Measurements from ENCODE around the gene ZMIZ1.

Gene ZMIZ1

DNA sequence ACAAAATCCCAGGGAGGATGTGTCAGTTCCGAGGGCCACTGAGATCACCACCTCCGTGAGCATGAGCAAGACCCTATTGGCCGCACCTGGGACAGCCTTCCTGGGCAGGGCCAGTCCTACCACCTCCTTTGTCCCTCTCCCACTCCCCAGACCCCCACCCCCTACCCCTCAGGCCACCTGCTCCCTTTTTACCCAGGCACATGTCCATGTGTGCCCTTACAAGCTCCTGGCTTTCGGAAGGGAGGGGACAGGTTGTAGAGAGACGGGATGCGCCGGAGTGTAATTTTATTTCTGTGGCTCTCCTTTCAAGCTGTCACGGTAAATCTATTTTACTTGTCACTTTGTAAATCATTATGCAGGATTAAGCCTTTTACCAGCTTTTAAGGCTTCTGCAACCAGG lies 20.9 kb downstream of the ZMIZ1 start:
- Histone ChIP-seq H3K9ac (no peak overlapping the region), H3K4me3 (IDR thresholded peaks at IDR 0.05; ENCODE audit: insufficient read depth, low read depth, low read length) (no peak overlapping the region), H3K4me1 (ENCODE audit: low read depth, poor library complexity, severe bottlenecking) (no peaks in the 10 kb centered on the region), H3K4me2 (no peak overlapping the region), H2AFZ (ENCODE audit: low read depth) (no peak overlapping the region), H3K79me2 (ENCODE audit: insufficient read depth, low read depth) (no peaks in the 10 kb centered on the region), H3K27ac (no peak overlapping the region), H3K36me3 (ENCODE audit: insufficient read depth) (no peaks in the 10 kb centered on the region), H4K20me1 (ENCODE audit: insufficient read depth) (no peaks in the 10 kb centered on the region), H3K27me3 (ENCODE audit: insufficient read depth, low read depth) (no peaks in the 10 kb centered on the region)
- TF ChIP-seq, protein P1, sequence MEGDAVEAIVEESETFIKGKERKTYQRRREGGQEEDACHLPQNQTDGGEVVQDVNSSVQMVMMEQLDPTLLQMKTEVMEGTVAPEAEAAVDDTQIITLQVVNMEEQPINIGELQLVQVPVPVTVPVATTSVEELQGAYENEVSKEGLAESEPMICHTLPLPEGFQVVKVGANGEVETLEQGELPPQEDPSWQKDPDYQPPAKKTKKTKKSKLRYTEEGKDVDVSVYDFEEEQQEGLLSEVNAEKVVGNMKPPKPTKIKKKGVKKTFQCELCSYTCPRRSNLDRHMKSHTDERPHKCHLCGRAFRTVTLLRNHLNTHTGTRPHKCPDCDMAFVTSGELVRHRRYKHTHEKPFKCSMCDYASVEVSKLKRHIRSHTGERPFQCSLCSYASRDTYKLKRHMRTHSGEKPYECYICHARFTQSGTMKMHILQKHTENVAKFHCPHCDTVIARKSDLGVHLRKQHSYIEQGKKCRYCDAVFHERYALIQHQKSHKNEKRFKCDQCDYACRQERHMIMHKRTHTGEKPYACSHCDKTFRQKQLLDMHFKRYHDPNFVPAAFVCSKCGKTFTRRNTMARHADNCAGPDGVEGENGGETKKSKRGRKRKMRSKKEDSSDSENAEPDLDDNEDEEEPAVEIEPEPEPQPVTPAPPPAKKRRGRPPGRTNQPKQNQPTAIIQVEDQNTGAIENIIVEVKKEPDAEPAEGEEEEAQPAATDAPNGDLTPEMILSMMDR (conservative IDR thresholded peaks at IDR 0.05; ENCODE audit: low read depth, low read length), result no peak

DNA sequence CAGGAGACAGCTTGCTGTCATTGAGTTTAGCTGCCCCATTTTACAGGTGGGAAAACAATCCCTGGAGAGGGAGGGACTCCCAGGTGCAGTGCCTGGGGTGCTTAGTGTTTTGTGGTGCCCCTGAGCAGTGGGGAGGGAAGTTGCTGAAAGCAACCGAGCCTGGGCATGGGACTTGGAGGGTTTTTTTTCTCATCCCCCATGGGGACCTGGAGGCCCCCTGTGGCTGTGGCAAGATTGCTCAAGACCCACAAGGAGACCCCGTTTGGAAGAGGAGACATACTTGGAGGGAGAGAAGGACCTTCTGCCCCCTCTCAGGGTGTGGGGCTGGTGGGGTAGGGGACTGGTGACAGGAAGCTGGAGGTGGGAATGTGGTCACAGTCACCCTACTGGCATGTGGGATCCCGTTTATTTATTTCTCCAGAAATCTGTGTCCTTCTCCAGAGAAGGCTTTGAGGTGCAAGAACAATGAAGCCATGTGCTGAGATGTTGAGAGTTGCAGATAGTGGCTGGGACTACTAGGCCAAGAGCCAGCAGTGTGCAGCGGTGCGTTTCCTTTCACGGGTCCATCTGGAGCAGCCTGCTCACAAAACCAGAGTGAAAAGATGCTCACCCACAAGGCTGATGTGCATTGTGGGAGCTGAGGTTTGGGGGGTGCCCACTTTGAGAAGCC lies 21.5 kb downstream of the ZMIZ1 start:
- Histone ChIP-seq H3K4me1 (ENCODE audit: low read depth, poor library complexity, severe bottlenecking) (no peaks in the 10 kb centered on the region), H3K79me2 (ENCODE audit: insufficient read depth, low read depth) (no peaks in the 10 kb centered on the region), H3K9ac (no peak overlapping the region), H3K36me3 (ENCODE audit: insufficient read depth) (no peaks in the 10 kb centered on the region), H3K27me3 (ENCODE audit: insufficient read depth, low read depth) (no peaks in the 10 kb centered on the region), H2AFZ (ENCODE audit: low read depth) (no peak overlapping the region), H3K4me2 (no peak overlapping the region), H4K20me1 (ENCODE audit: insufficient read depth) (no peaks in the 10 kb centered on the region), H3K27ac (no peak overlapping the region), H3K4me3 (IDR thresholded peaks at IDR 0.05; ENCODE audit: insufficient read depth, low read depth, low read length) (no peak overlapping the region)
- TF ChIP-seq, protein P1 (conservative IDR thresholded peaks at IDR 0.05; ENCODE audit: low read depth, low read length), result no peak

DNA sequence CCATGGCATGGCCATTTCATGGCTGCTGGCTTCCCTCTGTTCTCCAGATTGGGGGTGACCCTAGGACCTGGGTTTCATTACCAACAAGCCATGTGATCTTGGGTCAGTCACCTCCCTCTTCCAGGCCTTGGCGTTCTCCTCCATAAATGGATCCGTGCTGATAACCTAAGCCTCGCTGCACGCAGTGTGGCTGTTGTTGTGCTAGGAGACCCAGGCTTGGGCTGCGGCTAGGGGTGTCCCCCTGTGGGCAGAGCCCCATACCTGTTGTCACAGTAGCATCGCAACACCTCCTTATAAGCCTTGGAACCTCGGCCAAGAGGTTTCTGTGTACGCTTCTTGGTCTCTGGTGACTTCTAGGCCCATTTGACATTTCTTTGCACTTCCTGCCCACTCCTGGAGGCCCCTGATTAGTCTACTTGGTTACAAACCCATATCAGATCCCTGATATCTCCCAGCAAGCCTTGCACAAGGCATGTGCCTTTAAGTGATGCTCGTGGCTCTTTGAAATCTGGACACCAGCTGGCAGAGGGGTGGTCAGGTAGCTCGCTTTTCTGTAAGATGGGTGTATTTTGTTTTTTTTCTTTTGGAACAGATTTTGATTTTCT lies 23.6 kb downstream of the ZMIZ1 start:
- Histone ChIP-seq H3K27me3 (ENCODE audit: insufficient read depth, low read depth) (no peaks in the 10 kb centered on the region), H4K20me1 (ENCODE audit: insufficient read depth) (no peaks in the 10 kb centered on the region), H3K4me2 (no peak overlapping the region), H3K79me2 (ENCODE audit: insufficient read depth, low read depth) (no peaks in the 10 kb centered on the region), H3K36me3 (ENCODE audit: insufficient read depth) (no peaks in the 10 kb centered on the region), H3K4me3 (IDR thresholded peaks at IDR 0.05; ENCODE audit: insufficient read depth, low read depth, low read length) (no peak overlapping the region), H3K27ac (no peak overlapping the region), H3K9ac (no peak overlapping the region), H3K4me1 (ENCODE audit: low read depth, poor library complexity, severe bottlenecking) (no peaks in the 10 kb centered on the region), H2AFZ (ENCODE audit: low read depth) (no peak overlapping the region)
- TF ChIP-seq, protein P1 (conservative IDR thresholded peaks at IDR 0.05; ENCODE audit: low read depth, low read length), result no peak

DNA sequence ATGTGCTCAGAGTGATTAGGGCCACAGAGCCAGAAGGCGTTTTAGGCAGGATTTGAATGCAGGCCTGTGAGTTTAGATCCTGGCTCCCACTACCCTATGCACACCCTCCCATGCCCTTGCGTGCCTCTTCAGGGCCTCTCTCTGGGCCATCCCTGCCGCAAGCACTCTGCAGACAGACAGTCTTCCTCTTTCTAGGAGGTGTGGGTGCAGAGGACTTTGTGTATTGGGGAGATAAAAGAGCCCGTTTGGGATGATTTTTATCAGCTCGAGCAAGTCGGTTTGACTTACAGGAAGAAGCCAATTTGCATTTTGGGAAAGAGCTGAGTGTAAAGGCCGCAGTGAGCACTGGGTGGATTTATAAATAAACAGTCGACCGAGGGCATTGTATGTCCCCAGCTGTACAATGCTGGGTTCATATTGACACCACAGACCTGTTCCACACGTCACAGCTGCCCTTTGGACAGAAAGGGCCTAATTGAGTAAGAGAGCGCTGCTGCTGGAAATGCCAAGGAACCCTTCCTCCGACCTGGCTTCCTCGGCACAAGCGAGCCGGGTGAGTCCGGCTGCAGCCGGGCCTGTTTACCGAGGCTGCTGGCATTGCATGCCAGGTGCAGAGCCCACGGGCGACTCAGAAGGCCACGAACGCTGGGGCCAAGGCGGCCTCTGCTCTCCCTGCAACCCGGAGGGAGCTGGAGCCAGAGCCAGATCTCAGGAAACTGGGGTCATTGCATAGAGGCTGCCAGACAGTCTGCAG lies 25.1 kb downstream of the ZMIZ1 start:
- H3K27me3 ChIP-seq (ENCODE audit: insufficient read depth, low read depth), result no peaks in the 10 kb centered on the region
- H4K20me1 ChIP-seq (ENCODE audit: insufficient read depth), result no peaks in the 10 kb centered on the region
- H3K4me3 ChIP-seq (IDR thresholded peaks at IDR 0.05; ENCODE audit: insufficient read depth, low read depth, low read length), result no peak overlapping the region
- TF ChIP-seq, protein P1 (conservative IDR thresholded peaks at IDR 0.05; ENCODE audit: low read depth, low read length), result no peak
- H3K79me2 ChIP-seq (ENCODE audit: insufficient read depth, low read depth), result no peaks in the 10 kb centered on the region
- H3K4me2 ChIP-seq, result no peak overlapping the region
- no peak overlapping the region for H3K27ac ChIP-seq
- H3K9ac ChIP-seq, result no peak overlapping the region
- no peaks in the 10 kb centered on the region for H3K4me1 ChIP-seq (ENCODE audit: low read depth, poor library complexity, severe bottlenecking)
- no peak overlapping the region for H2AFZ ChIP-seq (ENCODE audit: low read depth)
- no peaks in the 10 kb centered on the region for H3K36me3 ChIP-seq (ENCODE audit: insufficient read depth)

All from KMS-11 (cell line).